Natural killer cell (primary cell): Measurements from ENCODE around the gene F2RL2. TPM values are rescaled to one million over a fixed set of nuclear protein-coding genes. Genes with fewer than 3 reads are reported as not detected.
A peak's percentile ranks its signal among the peaks of the same experiment; 100 is the strongest.

Experiments used
- ATAC-seq, 3 donors: fragments of 150-1000 bp in 2 of 3; fragments of 200-7000 bp in 1 of 3; cut with Tn5 transposase; 1 replicate in 1 of 3; 2 replicates in 2 of 3; pipeline ENCODE4 v1.10.0; 2021; ENCODE audit warnings: mild to moderate bottlenecking in 2 of 3, moderate library complexity in 2 of 3
- DNase-seq, 2 donors: peaks; one replicate each; pipeline versions ENCODE4 v3.0.0 to v3.0.0-alpha.2; 2013 to 2021; ENCODE audit warnings: mixed read lengths in 1 of 2
- H3K27ac ChIP-seq: one replicate; pipeline ENCODE4 v1.5.1; 2013; ENCODE audit warnings: mild to moderate bottlenecking, low read length
- H3K27me3 ChIP-seq: one replicate; pipeline ENCODE4 v1.6.1; 2013; ENCODE audit warnings: low read length; ENCODE audit not compliant: control insufficient read depth, insufficient read depth
- H3K36me3 ChIP-seq: one replicate; pipeline ENCODE4 v1.6.1; 2013; ENCODE audit warnings: low read length; ENCODE audit not compliant: control insufficient read depth, insufficient read depth
- H3K4me1 ChIP-seq: one replicate; pipeline ENCODE4 v1.6.1; 2013; ENCODE audit warnings: low read length; ENCODE audit not compliant: control insufficient read depth, insufficient read depth
- H3K4me3 ChIP-seq: one replicate; pipeline ENCODE4 v1.5.1; 2013; ENCODE audit warnings: low read length
- H3K9me3 ChIP-seq: one replicate; pipeline ENCODE4 v1.6.1; 2013; ENCODE audit warnings: low read length; ENCODE audit not compliant: control insufficient read depth, insufficient read depth
- H3K27ac Mint-ChIP-seq, 2 donors: one replicate each; pipeline ENCODE4 v1.8.0; 2022; ENCODE audit warnings: mild to moderate bottlenecking in 2 of 2, mixed read lengths in 2 of 2, moderate library complexity in 1 of 2
- H3K27me3 Mint-ChIP-seq, 2 donors: one replicate each; pipeline ENCODE4 v1.8.0; 2022; ENCODE audit warnings: low read depth in 2 of 2, mixed read lengths in 2 of 2
- H3K36me3 Mint-ChIP-seq: one replicate; pipeline ENCODE4 v1.8.0; 2022; ENCODE audit warnings: mixed read lengths
- H3K4me1 Mint-ChIP-seq, 2 donors: one replicate each; pipeline ENCODE4 v1.8.0; 2022; ENCODE audit warnings: mixed read lengths in 2 of 2
- H3K4me3 Mint-ChIP-seq: one replicate; pipeline ENCODE4 v1.8.0; 2022; ENCODE audit warnings: mild to moderate bottlenecking, moderate library complexity, mixed read lengths
- H3K9me3 Mint-ChIP-seq, 2 donors: one replicate each; pipeline ENCODE4 v1.8.0; 2022; ENCODE audit warnings: mixed read lengths in 2 of 2
- CTCF ChIP-seq: fragments of 200-600 bp; IDR thresholded peaks from one replicate; pipeline ENCODE4 v1.8.0; 2022; ENCODE audit warnings: antibody characterized with exemption
- WGBS: methylation state at CpG from one replicate; pipeline ENCODE4 v1.1.7; 2013; ENCODE audit warnings: missing lambda C conversion rate; ENCODE audit not compliant: insufficient coverage; 5-methylcytosine and 5-hydroxymethylcytosine counted together
- intact Hi-C: fragments of 100-400 bp; cut with micrococcal nuclease; formaldehyde crosslinking; loops from one replicate; pipeline ENCODE4 v1.14.2; 2022
- total RNA-seq, 4 donors: library from RNA; stranded (reverse); fragments of 120-200 nt in 1 of 4; gene quantifications; one replicate each; pipeline versions ENCODE4 v1.2.3 to v1.2.4, GENCODE V29; 2013 to 2022

F2RL2 gene
- total RNA-seq, 3 donors from 2014 or later (not counting 1 experiment from before 2014, with no cell fraction given) = not detected

GRCh38 chr5:76601470-76601869 lies 21.7 kb downstream of the F2RL2 start:
- DNase-seq (peak in 1 of 2 donors; percentile 76), ATAC-seq (peak; percentile 64 to 87 (median 80))
- H3K4me3 Mint-ChIP-seq = no peak overlapping the region
- Histone ChIP-seq H3K4me3 (no peak overlapping the region), H3K27me3 (no peaks in the 10 kb centered on the region), H3K4me1 (peaks cover 10% of the 10 kb centered on the region), H3K36me3 (peaks cover 79% of the 10 kb centered on the region), H3K27ac (no peak overlapping the region), H3K9me3 (no peaks in the 10 kb centered on the region)
- no peaks in the 10 kb centered on the region for H3K27me3 Mint-ChIP-seq
- peak; percentile 83 for TF ChIP-seq CTCF
- H3K4me1 Mint-ChIP-seq = peaks cover 40 to 49% of the 10 kb centered on the region in 2 donors
- H3K36me3 Mint-ChIP-seq = peaks cover 20% of the 10 kb centered on the region
- no peaks in the 10 kb centered on the region for H3K9me3 Mint-ChIP-seq
- WGBS = 40% methylated on average over 3 of the region's 3 CpGs
- peak overlapping the region; percentile 42 to 67 for H3K27ac Mint-ChIP-seq
- intact Hi-C loops = loop anchor here (1.0 to 10.0 kb wide), 3 partner anchors 40 to 173 kb away; partner anchors contain the start of gene F2R

DNA sequence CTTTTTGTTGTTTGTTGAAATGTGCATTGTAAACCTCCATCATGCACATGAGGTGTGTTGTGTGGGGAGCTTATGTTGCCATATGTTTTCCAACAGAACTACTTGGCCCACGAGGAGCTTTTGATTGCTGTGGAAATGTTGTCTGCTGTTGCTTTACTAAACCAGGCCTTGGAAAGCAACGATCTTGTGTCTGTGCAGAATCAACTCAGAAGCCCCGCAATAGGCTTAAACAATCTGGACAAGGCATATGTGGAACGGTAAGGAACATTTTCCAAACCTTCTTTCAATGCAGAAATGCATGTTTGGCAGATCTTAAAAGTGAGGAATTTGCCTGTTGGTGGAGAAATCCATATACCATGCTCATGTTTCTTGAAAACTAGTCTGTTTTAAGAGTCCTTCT lies 22.5 kb downstream of the F2RL2 start:
- DNase-seq (no peak), ATAC-seq (no peak)
- 97% methylated on average over 4 of the region's 4 CpGs for WGBS
- Mint-ChIP-seq H3K9me3 (no peaks in the 10 kb centered on the region), H3K4me1 (peaks cover 48 to 51% of the 10 kb centered on the region in 2 donors), H3K27me3 (no peaks in the 10 kb centered on the region), H3K4me3 (no peak overlapping the region), H3K27ac (peak overlapping the region; percentile 42 to 67), H3K36me3 (peaks cover 20% of the 10 kb centered on the region)
- Histone ChIP-seq H3K36me3 (peaks cover 75% of the 10 kb centered on the region), H3K4me1 (peaks cover 11% of the 10 kb centered on the region), H3K27me3 (no peaks in the 10 kb centered on the region), H3K27ac (no peak overlapping the region), H3K4me3 (no peak overlapping the region), H3K9me3 (no peaks in the 10 kb centered on the region)
- TF ChIP-seq CTCF = no peak
- intact Hi-C loops = loop anchor here (1.0 to 10.0 kb wide), 3 partner anchors 41 to 174 kb away; partner anchors contain the start of gene F2R

DNA sequence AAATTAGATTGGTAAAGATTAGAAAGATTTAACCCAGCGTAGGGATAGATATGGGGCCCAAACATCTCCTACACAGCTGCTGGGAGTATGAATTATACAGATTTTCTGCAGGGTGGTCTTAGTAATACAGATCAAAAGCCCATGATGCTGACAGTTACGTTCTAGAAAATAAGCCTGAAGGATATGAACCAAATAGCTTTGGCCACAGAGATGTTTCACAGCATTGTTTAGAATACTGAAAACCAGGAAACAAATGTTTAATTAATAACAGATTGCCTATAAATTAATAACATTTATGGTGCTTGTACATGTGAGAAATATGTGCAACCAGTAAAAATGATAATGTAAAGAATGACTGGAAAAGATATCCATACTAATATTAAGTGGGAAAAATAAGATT lies 24.7 kb downstream of the F2RL2 start:
- WGBS = 100% methylated on average over 1 of the region's 2 CpGs
- no peak for TF ChIP-seq CTCF
- H3K27ac ChIP-seq = no peak overlapping the region
- H3K27me3 ChIP-seq = no peaks in the 10 kb centered on the region
- H3K9me3 Mint-ChIP-seq = no peaks in the 10 kb centered on the region
- no peak overlapping the region for H3K4me3 Mint-ChIP-seq
- peaks cover 9% of the 10 kb centered on the region for H3K36me3 Mint-ChIP-seq
- no peaks in the 10 kb centered on the region for H3K27me3 Mint-ChIP-seq
- peaks cover 43 to 50% of the 10 kb centered on the region in 2 donors for H3K4me1 Mint-ChIP-seq
- peaks cover 67% of the 10 kb centered on the region for H3K36me3 ChIP-seq
- no peaks in the 10 kb centered on the region for H3K9me3 ChIP-seq
- DNase-seq = no peak
- H3K27ac Mint-ChIP-seq = no peak overlapping the region
- intact Hi-C loops = no loop called here
- H3K4me3 ChIP-seq = no peak overlapping the region
- no peak for ATAC-seq
- H3K4me1 ChIP-seq = peaks cover 16% of the 10 kb centered on the region
